DOHH2 (cell line): ENCODE data around the gene KCNN2.
"Not testable (repeated sequence)": the region's sequence is repeated elsewhere in the genome, so short reads cannot be mapped to it uniquely, and the experiment has no call there.

Experiments
- H3F3A ChIP-seq: fragments of 200-600 bp; sonication (generic), shearing (Covaris generic); 2 replicates; pipeline ENCODE4 v1.6.0; 2016; ENCODE audit warnings: antibody characterized with exemption, mild to moderate bottlenecking; ENCODE audit not compliant: control insufficient read depth, insufficient read depth
- H3K27ac ChIP-seq: fragments of 200-600 bp; sonication (generic); 2 replicates; pipeline ENCODE4 v1.5.1; 2014; ENCODE audit warnings: low read depth, mild to moderate bottlenecking, low read length, moderate library complexity
- H3K27me3 ChIP-seq: fragments of 200-600 bp; sonication (generic); 2 replicates; pipeline ENCODE4 v1.6.1; 2014; ENCODE audit warnings: mild to moderate bottlenecking, low read length, mixed read lengths; ENCODE audit not compliant: control insufficient read depth
- H3K36me3 ChIP-seq: fragments of 200-600 bp; sonication (generic); 2 replicates; pipeline ENCODE4 v1.6.1; 2014; ENCODE audit warnings: mild to moderate bottlenecking, low read length, moderate library complexity, mixed read lengths; ENCODE audit not compliant: control insufficient read depth
- H3K4me1 ChIP-seq: fragments of 200-600 bp; sonication (generic); 2 replicates; pipeline ENCODE4 v1.6.1; 2014; ENCODE audit warnings: mild to moderate bottlenecking, low read length, mixed read lengths; ENCODE audit not compliant: control insufficient read depth
- H3K4me2 ChIP-seq: fragments of 200-600 bp; sonication (generic); 2 replicates; pipeline ENCODE4 v1.6.0; 2014; ENCODE audit warnings: mild to moderate bottlenecking, low read length, moderate library complexity
- H3K4me3 ChIP-seq: fragments of 200-600 bp; sonication (generic); 2 replicates; pipeline ENCODE4 v1.5.1; 2014; ENCODE audit warnings: mild to moderate bottlenecking, low read length, mixed read lengths
- H3K79me2 ChIP-seq: fragments of 200-600 bp; sonication (generic); 2 replicates; pipeline ENCODE4 v1.6.1; 2014; ENCODE audit warnings: mild to moderate bottlenecking, low read length, mixed read lengths; ENCODE audit not compliant: control insufficient read depth
- H3K9me2 ChIP-seq: fragments of 200-600 bp; sonication (generic); replicated peaks from 2 replicates; pipeline ENCODE4 v1.6.1; 2014; ENCODE audit warnings: mild to moderate bottlenecking, low read length, mixed read lengths; ENCODE audit not compliant: control insufficient read depth
- H3K9me3 ChIP-seq: fragments of 200-600 bp; sonication (generic); 2 replicates; pipeline ENCODE4 v1.6.1; 2014; ENCODE audit warnings: antibody characterized with exemption, low read length, mixed read lengths; ENCODE audit not compliant: control insufficient read depth, insufficient read depth
- H4K20me1 ChIP-seq: fragments of 200-600 bp; sonication (generic); 2 replicates; pipeline ENCODE4 v1.6.0; 2014; ENCODE audit warnings: low read depth, mild to moderate bottlenecking, antibody characterized with exemption, low read length, moderate library complexity; ENCODE audit not compliant: control insufficient read depth, insufficient read depth
- CTCF ChIP-seq: fragments of 200-600 bp; sonication (generic); IDR thresholded peaks from one replicate; pipeline ENCODE4 v1.5.1; 2014; ENCODE audit warnings: antibody characterized with exemption, mild to moderate bottlenecking, low read depth, low read length; ENCODE audit not compliant: poor library complexity, severe bottlenecking
- EZH2phosphoT487 ChIP-seq: fragments of 200-600 bp; sonication (generic); IDR thresholded peaks from 2 replicates; pipeline ENCODE4 v1.6.1; 2017; ENCODE audit warnings: borderline replicate concordance, mild to moderate bottlenecking, antibody characterized with exemption, low read length, moderate library complexity, mixed read lengths

KCNN2 gene

GRCh38 chr5:114419959-114420358 is 58.1 kb downstream of the KCNN2 start:
- H3K9me2 ChIP-seq: no peaks in the 10 kb centered on the region
- no peaks in the 10 kb centered on the region for H3K9me3 ChIP-seq
- H3K27ac ChIP-seq: no peak overlapping the region
- H4K20me1 ChIP-seq: no peaks in the 10 kb centered on the region
- H3K4me2 ChIP-seq: no peak overlapping the region
- no peak for TF ChIP-seq EZH2phosphoT487
- no peak for TF ChIP-seq CTCF
- H3K27me3 ChIP-seq: peaks cover 10% of the 10 kb centered on the region
- H3K4me1 ChIP-seq: peaks cover 13% of the 10 kb centered on the region
- no peaks in the 10 kb centered on the region for H3K79me2 ChIP-seq
- H3K4me3 ChIP-seq: no peak overlapping the region
- no peaks in the 10 kb centered on the region for H3K36me3 ChIP-seq
- H3F3A ChIP-seq: no peaks in the 10 kb centered on the region

DNA sequence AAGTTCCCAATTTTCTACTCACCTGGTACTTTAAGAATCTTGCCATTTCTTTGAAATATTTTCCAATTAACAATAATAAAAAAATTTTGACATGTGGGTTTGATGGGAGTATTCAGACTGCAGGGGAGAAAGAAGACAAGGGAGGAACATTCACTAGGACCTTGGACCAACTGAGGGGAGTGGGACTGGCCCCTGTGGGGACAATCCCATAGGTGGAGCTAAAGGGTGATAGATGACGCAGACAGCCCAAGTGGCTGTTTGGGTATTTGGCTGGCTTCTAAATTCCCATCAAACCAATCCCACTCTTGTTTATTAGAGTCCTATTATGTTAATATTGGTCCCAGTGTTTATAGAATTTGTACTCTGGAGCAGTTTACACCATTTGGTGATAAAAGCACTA is 65.3 kb downstream of the KCNN2 start:
- no peaks in the 10 kb centered on the region for H3F3A ChIP-seq
- TF ChIP-seq EZH2phosphoT487 (no peak), CTCF (no peak)
- no peaks in the 10 kb centered on the region for H3K9me2 ChIP-seq
- no peaks in the 10 kb centered on the region; the same call in 1 of the 2 replicates for H3K9me3 ChIP-seq
- H3K4me2 ChIP-seq: no peak overlapping the region
- H3K36me3 ChIP-seq: no peaks in the 10 kb centered on the region
- peaks cover 17% of the 10 kb centered on the region for H3K27me3 ChIP-seq
- no peaks in the 10 kb centered on the region for H4K20me1 ChIP-seq
- H3K4me3 ChIP-seq: no peak overlapping the region
- no peak overlapping the region for H3K27ac ChIP-seq
- H3K79me2 ChIP-seq: no peaks in the 10 kb centered on the region
- H3K4me1 ChIP-seq: no peaks in the 10 kb centered on the region

DNA sequence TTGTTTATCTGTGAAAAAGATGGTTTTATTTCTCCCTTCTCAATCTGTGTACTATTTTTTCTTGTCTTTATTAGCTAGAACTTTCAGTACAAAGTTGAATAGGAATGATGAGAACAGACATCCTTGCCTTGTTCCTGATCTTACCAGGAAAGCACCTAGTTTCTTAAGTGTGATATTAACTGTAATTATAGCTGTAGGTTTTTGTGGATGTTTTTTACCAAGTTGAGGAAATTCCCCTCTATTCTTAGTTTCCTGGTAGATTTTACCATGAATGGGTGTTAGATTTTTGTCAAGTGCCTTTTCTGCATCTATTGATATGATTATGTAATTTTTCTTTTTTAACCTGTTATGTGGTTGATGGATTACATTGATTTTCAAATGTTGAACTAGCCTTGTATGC is 68.7 kb downstream of the KCNN2 start:
- Histone ChIP-seq H3K36me3 (no peaks in the 10 kb centered on the region), H3F3A (no peaks in the 10 kb centered on the region), H4K20me1 (no peaks in the 10 kb centered on the region), H3K27me3 (peaks cover 12% of the 10 kb centered on the region; the same call in 1 of the 2 replicates), H3K9me3 (no peaks in the 10 kb centered on the region; the same call in 1 of the 2 replicates), H3K27ac (no peak overlapping the region), H3K4me2 (no peak overlapping the region), H3K9me2 (no peaks in the 10 kb centered on the region), H3K4me3 (no peak overlapping the region), H3K79me2 (no peaks in the 10 kb centered on the region), H3K4me1 (no peaks in the 10 kb centered on the region)
- TF ChIP-seq EZH2phosphoT487: no peak
- TF ChIP-seq CTCF: no peak

DNA sequence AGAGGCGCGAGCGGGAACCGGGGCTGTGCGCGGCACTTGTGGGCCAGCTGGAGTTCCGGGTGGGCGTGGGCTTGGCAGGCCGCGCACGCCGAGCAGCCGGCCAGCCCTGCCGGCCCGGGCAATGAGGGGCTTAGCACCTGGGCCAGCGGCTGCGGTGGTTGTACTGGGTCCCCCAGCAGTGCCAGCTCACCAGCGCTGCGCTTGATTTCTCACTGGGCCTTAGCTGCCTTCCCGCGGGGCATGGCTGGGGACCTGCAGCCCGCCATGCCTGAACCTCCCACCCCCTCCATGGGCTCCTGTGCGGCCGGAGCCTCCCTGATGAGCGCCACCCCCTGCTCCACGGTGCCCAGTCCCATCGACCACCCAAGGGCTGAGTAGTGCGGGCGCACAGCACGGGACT is 70.8 kb downstream of the KCNN2 start:
- H3K9me2 ChIP-seq, H3K36me3 ChIP-seq, H4K20me1 ChIP-seq, H3K4me1 ChIP-seq, H3K27ac ChIP-seq, H3K4me3 ChIP-seq, H3F3A ChIP-seq, H3K79me2 ChIP-seq, H3K4me2 ChIP-seq, H3K9me3 ChIP-seq: not testable (repeated sequence)
- H3K27me3 ChIP-seq: peaks cover 16% of the 10 kb centered on the region; the same call in 1 of the 2 replicates
